T-helper 2 cell treated with Interferon-gamma antibody and Interleukin-4, amounts not matched to agents 100 ng/mL and 5 ng/mL, for 36 hours (primary cell): ENCODE data around the gene MRPS27. TPM values are rescaled to one million over a fixed set of nuclear protein-coding genes. Genes with fewer than 3 reads are reported as not detected.

Experiments
- intact Hi-C: fragments of 100-400 bp; cut with micrococcal nuclease; formaldehyde crosslinking; loops from one replicate; pipeline ENCODE4 v1.15.1; 2023
- total RNA-seq: library from RNA; stranded (reverse); gene quantifications from 2 replicates; pipeline ENCODE4 v1.2.3, GENCODE V29; 2022

MRPS27 gene
- total RNA-seq, 1 donor from 2014 or later, result 58.4 TPM

GRCh38 chr5:72235725-72236124, 84.3 kb downstream of the MRPS27 start:
- intact Hi-C loops, result loop anchor here (2.0 kb wide), 1 partner anchor 73 kb away; no protein-coding TSS in a partner anchor

- intact Hi-C loops, result loop anchor here (2.0 to 5.0 kb wide), 2 partner anchors 32 to 74 kb away; no protein-coding TSS in a partner anchor
These were observed 85.2 kb downstream of the MRPS27 start for GRCh38 chr5:72234868-72235267.

DNA sequence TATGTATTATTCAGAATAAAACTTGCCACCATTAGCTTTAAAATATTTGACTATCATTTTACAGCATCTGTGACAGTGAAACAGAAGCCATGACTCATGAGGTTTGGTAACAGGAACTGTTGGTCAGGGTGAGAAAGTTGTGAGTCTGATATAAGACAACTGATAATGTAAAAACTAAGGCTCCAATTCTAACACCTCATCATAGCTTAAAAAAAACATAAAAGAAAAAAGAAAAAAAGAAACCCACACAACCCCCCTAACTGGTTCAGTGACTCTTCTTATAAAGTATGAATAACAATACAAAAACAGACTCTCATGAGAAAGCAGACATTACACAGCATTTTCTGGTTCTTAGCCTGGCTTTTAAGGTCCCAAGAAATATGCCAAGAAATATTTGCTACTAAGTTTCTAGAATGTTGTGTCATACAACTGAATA, 85.8 kb downstream of the MRPS27 start:
- intact Hi-C loops, result loop anchor here (2.0 to 5.0 kb wide), 2 partner anchors 33 to 75 kb away; no protein-coding TSS in a partner anchor

DNA sequence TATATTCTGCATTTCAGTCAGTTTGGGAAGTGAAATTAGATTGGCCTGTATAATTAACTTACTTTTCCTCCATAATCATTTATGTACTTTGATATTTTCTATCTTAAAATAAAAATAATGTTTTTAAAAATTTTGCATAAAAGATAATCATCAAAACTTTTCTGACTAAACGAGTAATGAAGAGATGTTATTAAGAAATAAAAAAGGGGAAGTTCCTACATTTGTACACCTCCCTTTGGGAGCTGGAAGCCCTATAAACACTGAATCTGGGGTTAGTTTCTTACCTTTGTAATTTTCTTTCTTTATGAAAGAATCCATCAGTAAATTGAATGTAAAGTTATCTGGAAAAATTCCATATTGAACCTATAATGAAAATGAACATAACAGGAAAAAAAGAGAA, 86.2 kb downstream of the MRPS27 start:
- intact Hi-C loops, result loop anchor here (2.0 to 5.0 kb wide), 2 partner anchors 33 to 75 kb away; no protein-coding TSS in a partner anchor

GRCh38 chr5:72232838-72233237, 87.2 kb downstream of the MRPS27 start:
- intact Hi-C loops, result loop anchor here (1.0 to 5.0 kb wide), 2 partner anchors 34 to 94 kb away; no protein-coding TSS in a partner anchor

- intact Hi-C loops, result loop anchor here (1.0 to 5.0 kb wide), 2 partner anchors 35 to 93 kb away; no protein-coding TSS in a partner anchor
These were observed 87.9 kb downstream of the MRPS27 start for GRCh38 chr5:72231991-72232703.

- intact Hi-C loops, result no loop called here
These were observed 91.1 kb downstream of the MRPS27 start for GRCh38 chr5:72228960-72229359.

DNA sequence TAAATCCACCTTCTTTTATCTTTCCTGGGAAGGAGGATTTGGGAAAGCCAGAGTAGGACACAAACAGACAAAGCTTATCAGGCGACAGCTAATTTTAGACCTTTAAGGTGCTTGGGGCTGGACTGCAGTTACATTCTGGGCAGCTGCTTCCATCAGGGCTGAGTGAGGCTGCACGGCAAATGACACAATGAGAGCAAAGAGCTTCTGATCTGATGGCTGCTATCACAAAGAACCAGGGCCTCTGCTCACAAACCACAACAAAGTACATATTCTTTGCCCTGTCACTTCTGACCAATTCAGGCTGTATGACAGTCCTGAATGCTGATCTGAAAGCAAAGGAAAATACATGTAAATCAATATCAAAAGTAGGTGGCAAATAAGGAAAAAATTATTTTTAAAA, 93.1 kb downstream of the MRPS27 start:
- intact Hi-C loops, result no loop called here

DNA sequence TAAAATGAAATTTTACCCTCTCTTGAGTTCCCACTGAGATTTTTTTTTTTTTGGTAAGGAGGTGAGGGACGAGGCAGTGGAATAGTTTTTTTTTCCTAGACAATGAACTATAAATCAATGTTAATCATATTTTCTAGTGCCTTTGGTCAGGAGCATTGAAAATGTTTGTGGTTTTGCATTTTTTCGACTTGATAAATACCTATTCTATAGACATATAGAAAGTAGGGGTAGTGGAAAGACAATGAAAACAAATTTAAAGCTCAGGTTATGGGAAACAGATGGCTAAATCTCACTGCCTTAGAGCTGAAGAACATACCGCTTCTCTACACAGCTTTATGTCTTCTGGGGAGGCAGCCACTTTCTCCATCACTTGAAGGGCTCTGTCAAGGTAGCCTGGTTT, 94.3 kb downstream of the MRPS27 start:
- intact Hi-C loops, result no loop called here

DNA sequence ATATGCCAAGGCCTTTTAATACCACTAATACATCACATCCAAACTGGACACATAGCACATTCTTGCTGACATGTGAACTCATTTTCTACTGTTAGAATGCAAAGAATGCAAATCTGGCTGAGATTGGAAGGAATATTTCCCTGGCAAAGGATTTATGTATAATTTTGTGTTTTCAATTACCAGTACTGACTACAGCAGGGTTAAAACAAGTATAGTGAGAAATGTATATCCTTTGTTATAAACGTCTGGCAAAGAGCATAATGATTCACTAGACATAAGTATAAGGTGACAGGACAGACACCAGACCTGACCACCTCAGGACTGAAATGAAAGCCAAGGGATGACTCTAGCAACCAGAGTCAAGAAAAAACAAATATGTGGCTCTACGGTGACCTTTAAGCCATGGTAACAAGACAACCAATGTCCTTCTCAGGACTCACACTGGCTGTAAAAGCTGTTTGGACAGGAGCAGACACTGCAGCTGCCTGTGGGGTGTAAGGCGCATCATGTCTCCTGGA, 95.0 kb downstream of the MRPS27 start:
- intact Hi-C loops, result no loop called here

DNA sequence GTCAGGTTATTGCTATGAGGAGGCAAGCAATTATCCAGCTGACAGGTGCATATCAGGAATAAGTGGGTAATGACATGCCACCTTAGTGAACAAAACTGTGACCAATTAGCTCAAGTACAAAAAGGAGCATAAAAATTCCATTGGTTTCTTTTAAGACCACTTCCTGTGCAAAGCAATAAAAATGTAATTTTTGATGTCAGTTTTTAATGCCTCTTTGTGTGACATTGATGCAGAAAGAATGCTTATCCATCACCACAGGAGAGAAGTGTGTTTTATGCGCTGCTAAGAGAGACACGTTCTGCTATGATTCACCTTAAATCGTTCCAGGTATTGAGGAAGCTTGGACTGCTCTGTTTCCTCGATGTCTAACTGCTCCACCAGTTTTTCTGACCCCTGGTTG, 96.7 kb downstream of the MRPS27 start:
- intact Hi-C loops, result no loop called here

DNA sequence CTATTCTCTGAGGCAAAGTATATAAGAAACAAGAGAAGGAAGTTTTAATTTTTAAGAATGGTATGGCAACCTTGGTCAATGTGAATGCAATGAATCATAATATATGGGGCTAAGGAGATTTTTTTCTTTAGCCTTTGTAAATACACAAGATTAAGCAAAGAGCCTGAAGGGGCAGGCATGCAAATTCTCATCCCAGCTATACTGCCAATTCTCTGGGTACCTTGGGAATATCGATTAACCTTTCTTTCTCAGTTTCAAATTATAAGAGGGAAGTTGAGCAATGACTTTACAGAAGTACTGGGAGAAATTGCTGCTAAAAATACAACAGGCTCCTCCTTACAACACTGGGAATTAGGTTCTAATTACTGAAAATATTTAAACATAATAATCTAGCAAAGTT, 97.5 kb downstream of the MRPS27 start:
- intact Hi-C loops, result no loop called here

DNA sequence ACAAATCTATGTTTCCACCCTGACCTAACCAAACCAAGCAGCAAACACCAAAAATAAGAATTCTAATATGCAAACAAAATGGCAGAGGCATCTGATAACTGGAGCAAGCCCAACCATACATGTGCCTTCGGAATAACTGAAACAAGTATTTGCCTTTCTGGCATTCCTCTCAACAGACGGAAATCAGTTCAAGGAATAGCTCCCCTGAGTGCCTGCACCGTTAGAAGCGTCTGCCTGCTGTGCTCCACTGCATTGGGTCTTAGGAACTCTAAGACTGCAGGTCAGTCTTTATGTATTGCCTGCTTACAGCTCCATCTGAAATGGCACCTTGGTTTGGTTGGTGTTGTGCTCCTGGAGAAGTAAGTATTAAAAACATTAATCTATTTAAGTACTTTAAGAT, 98.5 kb downstream of the MRPS27 start:
- intact Hi-C loops, result no loop called here

DNA sequence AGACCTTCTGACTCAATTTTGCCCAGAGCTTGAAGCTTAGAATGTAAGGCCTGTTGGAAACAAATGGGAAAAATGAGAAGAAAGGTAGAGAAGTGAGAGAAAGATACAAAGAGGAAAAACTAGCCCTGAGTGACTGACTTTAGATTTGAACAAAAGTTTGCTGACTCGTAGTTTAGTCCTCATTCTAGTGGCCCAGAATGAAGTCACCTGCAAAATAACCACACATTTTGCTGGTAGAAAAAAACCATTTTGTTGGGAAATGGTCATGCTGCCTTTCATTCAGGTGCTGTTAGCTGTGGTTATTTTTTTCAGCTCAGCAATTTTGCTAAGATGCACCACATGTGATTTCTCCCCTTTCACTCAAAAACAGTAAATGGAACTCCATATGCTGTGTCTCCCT, 98.9 kb downstream of the MRPS27 start:
- intact Hi-C loops, result no loop called here

GRCh38 chr5:72216756-72217155, 103.3 kb downstream of the MRPS27 start:
- intact Hi-C loops, result no loop called here

DNA sequence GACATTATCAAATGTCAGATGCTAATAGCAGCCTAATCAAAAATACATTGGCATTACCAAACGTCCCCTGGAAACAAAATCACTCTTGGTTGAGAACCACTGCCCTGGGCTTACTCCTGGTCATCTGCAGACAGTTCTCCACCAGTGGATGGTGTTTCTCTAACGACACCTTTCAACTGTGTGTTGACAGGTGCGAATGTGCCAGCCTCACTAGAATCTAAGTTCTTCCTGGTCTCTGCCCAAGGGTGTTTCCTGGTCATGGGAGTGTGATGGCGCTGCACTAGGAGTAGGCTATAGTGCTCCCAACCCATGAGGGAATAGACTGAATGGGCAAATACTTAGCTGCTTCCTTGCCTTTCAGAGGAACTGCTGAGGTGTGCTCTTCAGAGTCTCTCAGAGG, 105.9 kb downstream of the MRPS27 start:
- intact Hi-C loops, result no loop called here

DNA sequence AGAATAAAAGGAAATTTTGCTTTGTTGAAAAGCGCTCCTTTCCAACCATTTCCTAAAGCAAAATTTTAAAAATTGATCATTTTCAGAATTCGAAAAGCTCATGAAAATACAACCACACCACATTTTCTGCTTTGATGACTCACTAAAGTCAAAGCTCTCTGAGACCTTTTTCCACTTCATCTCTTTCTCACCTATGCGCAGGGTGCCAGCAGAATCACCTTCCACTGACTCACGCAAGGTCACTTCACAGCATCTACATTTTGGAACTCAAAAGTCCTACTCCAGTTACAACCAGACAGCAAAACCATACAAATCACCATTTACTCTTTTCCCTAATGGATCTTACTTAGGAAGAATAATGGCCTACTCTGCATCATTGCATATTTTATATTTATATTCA, 106.6 kb downstream of the MRPS27 start:
- intact Hi-C loops, result no loop called here

GRCh38 chr5:72212171-72212570, 107.9 kb downstream of the MRPS27 start:
- intact Hi-C loops, result no loop called here

GRCh38 chr5:72210888-72211678, 109.0 kb downstream of the MRPS27 start:
- intact Hi-C loops, result no loop called here

GRCh38 chr5:72209147-72210115, 110.6 kb downstream of the MRPS27 start:
- intact Hi-C loops, result no loop called here
